Cortex of kidney (tissue), 1 donor: ENCODE measurements around the gene KL.

Experiments used
- DNase-seq: peaks from one replicate; lab custom pipeline; 2025; lab: John Stamatoyannopoulos, UW

Gene KL

DNA sequence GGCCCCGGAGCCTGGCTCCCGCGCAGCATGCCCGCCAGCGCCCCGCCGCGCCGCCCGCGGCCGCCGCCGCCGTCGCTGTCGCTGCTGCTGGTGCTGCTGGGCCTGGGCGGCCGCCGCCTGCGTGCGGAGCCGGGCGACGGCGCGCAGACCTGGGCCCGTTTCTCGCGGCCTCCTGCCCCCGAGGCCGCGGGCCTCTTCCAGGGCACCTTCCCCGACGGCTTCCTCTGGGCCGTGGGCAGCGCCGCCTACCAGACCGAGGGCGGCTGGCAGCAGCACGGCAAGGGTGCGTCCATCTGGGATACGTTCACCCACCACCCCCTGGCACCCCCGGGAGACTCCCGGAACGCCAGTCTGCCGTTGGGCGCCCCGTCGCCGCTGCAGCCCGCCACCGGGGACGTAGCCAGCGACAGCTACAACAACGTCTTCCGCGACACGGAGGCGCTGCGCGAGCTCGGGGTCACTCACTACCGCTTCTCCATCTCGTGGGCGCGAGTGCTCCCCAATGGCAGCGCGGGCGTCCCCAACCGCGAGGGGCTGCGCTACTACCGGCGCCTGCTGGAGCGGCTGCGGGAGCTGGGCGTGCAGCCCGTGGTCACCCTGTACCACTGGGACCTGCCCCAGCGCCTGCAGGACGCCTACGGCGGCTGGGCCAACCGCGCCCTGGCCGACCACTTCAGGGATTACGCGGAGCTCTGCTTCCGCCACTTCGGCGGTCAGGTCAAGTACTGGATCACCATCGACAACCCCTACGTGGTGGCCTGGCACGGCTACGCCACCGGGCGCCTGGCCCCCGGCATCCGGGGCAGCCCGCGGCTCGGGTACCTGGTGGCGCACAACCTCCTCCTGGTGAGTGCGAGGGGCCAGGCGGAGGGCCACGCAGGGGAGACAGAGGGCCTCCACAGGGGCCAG lies at the start of gene KL:
TSS of gene KL (plus strand) at position 10 of the 909 bp plus-strand sequence. CDS start at position 28, 18 bp downstream.
- no peak for DNase-seq

DNA sequence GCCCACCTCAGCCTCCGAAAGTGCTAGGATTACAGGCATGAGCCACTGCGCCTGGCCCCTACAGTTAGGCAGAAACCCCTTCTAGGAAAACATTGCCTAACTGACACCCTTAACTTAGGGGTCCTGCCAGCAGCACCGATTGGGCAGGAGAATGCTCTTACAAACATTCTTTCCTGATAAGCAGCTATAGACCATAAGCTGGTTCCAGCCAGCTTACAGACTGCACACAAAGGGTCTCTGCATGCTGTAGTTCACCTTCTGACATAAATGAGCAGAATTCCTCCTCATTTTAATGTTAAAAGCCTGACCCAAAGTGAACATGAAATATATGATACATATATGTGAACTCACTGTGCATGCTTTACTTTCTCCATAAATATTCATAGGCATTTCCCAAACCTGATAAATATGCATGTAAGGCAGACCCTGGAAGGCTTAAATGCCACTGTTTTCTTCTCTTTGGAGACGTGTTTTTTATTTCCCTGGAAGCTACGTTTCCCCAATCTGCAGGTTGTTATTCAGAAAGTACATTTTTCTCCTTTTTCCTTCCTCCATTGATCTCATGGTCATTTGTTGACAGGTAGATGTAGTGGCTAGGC lies 48.5 kb upstream of the KL start:
- no peak for DNase-seq

DNA sequence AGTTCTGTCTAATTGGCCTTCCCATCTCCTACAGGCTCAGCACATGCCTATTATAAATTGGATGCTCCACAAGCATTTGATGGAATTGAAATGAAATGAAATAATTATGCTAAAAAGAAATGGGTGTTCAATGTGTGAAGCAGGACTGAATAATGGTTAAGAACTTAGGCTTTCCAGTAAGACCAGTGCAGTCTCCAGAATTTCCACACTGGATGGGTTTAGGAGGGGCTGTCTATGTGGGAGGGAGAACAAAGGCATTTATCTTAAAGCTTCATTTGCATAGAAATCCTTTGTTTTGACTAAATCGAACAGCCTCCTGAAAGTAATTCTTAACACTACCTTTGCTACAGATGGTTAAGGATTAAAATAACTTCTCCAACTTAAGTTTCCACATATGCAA lies 47.9 kb upstream of the KL start:
- no peak for DNase-seq

DNA sequence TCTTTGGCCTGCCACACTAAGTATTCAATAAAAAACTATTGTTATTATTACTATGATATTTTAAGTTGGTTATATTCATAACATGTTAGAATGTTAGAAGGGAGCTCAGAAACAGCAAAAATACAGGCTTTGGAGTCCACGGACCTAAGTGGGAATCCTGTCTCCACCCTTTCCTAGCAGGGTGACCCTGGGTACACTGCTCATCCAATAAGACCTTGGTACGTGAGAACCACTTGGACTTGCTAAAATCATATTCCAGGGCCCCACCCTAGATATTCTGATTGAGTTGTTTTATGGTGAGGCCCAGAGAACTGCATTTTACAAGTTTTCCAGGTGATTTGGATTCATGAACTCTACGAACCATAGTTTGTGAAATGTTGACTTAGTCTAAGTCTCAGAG lies 47.4 kb upstream of the KL start:
- DNase-seq = no peak

DNA sequence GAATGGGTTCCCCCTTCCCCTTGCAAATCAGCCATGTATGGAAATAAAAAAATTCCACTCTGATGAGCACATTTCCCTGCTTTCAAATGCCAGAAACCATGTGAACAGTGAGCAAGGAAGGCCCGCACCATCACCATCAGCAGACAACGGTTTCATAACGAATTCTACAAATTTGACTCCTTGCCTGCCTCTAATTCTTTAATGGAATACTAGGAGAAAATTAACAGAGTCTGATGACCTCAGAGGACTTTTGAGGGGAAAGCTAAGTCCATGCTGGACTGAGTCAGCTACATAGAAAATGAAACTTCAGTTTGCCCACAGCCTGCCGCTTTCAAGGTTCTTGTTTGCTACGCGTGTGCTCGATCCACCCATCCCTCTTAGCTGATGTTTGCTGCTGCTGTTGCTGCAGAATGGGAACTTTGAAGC lies 46.7 kb upstream of the KL start:
- DNase-seq = no peak

DNA sequence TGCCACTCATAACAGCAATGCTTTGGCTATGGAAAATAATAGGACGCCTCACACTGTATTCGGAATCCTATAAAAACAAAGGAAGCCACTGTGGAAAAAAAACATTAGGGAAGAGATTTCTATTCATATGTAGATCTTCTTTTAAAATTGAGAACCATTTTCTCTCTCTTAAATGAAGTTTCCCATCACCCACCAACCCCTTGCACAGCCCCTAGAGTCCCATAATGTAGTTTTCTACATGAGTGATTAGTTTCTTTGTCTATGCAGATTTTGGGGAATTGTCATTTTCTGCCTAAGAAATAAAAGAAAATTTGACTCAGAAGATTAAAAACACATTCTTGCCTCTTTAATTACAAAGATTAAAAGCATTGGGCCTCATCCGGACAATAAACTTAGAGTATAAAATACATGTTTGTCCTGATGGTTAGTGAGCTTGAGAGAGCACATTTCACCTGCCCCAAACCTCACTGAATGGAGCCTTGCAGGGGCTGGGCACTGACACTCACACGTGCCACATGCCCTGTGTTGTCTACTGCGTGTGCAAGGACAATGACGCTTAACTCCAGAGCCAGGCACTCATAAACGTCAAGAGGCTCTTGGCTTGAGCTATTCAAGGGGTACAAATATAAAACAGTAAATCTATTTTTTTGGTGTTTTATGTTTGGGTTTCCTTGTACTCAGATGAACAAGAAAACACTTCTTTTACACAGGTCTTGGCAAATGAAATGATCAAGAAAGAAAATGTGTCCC lies 40.0 kb upstream of the KL start:
- no peak for DNase-seq

DNA sequence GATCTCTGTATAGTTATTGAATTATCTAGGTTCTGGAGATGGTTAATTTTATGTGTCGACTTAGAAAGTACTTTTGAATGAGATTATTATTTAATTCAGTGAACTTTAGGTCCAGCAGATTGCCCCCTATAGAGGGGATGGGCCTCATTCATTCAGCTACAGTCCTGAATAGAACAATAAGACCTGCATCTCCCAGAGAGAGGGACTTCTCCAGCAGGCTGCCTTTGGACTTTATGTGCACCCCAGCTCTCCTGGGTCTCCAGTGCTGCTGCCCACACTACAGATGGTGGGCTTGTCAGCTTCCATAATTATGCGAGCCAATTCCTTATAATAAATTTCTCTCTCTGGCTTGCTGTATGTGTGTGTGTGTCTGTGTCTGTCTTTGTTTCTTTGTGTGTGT lies 39.3 kb upstream of the KL start:
- DNase-seq = no peak

DNA sequence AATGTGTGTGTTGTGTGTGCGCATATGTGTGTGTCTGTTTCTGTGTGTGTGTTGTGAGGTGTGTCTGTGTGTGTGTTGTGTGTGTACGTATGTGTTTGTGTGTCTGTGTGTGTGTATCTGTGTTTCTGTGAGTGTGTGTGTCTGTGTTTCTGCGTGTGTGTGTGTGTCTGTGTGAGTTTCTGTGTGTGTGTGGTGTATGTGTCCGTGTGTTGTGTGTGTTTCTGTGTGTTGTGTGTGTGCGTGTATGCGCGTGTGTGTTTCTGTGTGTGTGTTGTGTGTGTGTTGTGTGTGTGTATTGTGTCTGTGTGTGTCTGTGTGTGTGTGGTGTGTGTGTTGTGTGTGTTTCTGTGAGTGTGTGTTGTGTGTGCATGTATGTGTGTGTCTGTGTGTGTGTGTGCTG lies 38.9 kb upstream of the KL start:
- no peak for DNase-seq

DNA sequence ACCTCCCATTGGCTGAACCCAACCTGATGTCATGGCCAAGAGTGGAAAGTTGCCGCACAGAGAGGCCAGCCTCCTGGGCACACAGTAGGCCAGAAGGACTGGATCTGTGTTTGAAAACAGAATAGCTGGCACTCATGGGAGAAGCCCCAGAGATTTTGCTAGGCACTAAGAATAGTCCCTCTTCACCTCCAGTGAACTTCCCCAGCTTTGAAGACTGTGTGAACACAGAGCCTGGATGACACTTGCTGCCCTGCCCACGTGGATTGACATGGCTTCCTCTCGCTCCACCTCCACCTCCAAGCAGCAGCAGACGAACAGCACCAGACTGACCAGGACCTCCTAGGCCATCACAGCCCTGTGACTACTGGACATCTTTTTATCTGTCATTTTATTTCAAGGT lies 37.9 kb upstream of the KL start:
- DNase-seq = no peak

DNA sequence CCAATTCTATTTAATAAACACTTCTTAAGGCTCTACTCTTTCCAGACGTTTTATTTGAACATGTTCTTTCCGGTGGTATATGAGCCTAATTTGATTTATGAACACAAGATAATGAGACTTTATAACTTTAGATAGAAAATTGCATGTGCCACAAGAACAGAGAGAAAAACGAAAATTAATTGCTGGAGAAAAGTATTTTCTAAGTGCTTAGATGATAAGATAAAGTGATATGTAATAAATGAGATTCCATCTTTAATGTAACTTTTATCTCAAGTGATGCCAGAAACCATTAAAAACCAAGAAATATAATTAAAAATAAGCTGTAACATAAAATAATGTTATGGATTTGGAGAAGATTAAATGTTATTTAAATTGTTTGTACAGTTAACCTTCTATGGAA lies 33.2 kb upstream of the KL start:
- no peak for DNase-seq

DNA sequence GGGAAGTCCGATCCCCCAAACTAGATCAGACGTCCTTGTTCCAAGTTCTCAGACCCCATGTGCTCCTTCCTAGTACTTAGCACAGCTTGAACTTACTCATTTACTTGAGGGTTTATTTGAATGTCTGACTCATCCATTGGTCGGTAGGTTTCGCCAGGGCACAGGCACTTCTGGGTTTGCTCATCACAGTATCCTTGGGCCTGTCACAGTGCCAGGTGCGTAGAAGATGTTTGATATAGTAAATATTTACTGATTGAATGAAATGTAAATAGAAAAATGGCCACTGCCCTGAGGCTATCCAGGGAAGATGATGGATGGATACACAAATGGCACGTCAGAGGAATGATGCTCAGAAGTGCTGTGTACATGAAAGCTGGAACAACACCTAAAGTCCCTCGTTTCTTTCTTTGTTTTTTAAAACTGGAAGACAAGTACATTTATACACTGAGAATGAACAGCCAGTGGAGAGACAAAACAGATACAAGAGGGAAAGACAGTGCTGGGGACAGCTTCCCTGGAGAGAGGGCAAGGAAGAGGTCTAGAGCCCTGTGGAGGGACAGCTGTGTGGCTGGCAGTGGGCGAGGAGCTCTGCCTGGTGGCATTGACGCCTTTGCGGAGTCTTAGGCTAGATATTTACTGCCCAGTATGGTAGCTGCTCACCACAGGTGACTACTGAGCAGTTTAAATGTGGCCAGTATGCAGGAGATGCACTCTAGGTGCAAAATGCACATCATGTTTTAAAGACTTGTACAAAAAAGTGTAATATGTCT lies 31.2 kb upstream of the KL start:
- no peak for DNase-seq

DNA sequence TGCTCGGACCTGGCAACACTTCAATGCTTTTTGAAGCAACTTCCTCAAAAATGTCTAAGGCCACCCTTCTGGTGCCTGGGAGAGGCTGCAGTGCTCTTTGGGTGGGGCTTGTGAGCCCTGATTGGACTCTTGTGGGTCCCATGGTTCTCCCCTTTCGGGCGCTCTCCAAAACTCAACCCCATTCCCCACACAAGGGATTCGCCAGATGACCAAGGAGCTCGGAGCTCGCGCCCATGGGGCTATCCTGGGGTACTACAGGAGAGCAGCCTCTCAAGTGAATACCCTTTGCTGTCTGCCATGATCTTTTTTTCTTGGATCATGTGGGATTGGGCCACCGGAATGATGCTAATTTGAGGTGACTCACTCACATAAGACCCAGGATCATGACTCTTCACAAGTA lies 29.7 kb upstream of the KL start:
- no peak for DNase-seq

DNA sequence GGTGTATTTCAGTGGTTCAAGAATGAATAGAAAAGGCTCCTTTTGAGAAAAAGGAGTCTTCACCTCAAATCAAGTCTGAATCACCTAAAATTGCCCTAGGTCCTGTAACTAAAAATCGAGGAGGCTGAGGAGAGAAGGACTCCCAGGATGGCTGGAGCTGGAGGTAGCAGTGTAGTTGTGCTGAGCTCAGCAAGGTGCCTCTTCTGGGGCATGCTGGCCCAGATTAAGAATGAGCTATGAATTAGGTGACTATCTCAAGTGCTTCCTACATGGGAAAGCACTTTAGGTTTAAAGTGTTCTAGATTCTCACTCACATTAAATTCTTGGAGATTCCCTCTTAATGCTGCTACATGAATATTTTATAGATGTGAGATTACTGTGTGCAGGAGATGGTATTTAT lies 28.8 kb upstream of the KL start:
- DNase-seq = no peak

DNA sequence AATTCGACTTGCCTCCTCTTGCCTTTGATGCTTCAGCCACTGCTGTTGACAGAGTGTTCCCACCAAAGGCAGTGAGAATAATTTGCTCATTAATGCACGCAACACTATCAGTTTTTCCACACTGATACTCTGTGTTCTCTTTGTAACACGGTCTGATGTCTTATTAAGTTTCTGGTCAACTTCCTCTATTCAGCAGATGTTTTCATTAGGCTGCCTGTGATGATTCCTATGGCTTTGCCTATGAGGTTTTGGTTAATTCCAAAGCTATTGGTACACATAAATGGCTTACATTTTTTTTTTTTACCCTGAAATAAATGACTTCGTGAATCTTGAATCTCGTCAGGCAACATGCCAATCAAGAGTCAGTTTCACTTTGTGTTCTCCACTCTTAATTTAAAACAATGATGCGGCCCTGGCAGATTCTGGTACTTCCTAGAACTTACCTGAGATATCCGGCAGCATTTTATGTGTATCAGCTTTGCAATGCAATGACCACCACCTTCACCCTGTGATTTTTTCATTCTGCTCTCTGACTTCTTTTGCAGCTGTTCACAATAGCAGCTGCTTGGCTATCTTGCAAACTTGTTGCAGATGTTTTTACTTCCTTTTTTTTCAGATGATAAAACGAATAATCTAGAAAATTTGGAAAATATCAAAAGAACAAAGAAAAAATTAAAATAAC lies 27.5 kb upstream of the KL start:
- no peak for DNase-seq

DNA sequence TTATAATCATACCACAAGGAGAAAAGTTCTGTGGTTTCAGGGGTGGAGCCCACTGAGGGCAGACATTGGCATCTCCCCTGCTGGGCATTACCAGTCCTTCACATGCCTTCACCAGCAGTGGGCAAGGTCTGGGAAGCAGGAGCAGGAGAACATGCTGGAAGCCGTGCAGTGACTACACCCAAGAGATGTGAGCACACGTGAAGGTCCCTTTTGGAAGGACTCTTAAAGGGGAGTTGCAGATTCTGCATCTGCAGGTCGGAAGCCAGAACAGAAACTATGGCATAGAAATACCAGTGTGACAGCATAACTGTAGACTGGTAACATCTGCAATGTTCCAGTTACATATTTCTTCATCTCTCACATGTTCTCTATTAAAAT lies 26.9 kb upstream of the KL start:
- no peak for DNase-seq

DNA sequence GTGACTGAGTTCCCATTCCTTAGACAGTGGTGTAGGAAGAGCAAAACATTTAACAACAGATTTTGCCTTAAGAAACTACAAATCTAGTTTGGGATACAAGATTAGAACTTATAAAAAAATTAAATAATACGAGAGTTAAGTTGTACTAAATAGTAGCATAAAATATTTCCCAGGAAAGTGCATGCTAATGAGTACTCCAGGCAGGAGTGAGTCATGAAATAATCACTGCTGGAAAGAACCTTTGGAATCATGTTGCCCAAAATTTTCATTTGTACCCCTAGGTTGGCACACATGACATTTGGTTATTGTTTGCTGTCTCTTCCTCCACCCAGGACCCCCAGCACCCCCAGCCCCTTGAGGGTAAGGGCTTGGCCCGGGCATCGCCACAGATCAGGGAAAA lies 26.3 kb upstream of the KL start:
- no peak for DNase-seq

DNA sequence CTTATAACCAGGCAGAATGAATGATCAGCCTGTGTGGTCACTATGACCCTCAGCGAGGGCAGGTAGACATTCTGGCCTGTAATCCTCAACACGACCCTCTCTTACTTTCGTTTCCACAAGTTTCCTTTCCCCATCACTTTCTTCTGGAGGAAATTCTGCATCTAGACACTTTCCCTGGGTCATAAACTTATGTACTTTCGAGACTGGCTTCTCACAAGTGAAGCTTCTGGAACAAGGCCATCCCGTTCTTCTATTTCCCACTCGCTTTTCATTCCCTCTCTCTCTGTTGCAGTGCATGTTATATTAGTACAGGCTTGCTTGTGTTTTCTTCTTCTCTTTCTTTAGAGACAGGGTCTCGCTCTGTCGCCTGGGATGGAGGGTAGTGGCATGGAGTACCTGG lies 23.1 kb upstream of the KL start:
- no peak for DNase-seq

DNA sequence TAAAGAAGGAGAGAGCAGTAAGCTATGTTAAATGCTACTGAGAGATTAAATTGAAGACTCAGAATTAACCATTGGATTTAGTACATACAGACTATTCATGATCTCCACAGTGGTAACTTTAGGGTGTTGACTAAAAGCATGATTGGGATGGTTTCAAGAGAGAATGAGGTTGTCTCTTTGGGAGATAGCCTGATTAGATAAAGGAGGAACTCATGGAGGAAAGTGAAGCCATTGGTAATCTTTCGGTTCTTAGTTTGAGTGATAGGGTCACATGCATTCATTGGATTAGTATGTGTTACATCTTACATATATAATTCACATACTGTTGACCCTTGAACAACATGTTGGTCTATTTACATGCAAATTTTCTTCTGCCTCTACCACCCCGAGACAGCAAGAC lies 18.8 kb upstream of the KL start:
- no peak for DNase-seq

DNA sequence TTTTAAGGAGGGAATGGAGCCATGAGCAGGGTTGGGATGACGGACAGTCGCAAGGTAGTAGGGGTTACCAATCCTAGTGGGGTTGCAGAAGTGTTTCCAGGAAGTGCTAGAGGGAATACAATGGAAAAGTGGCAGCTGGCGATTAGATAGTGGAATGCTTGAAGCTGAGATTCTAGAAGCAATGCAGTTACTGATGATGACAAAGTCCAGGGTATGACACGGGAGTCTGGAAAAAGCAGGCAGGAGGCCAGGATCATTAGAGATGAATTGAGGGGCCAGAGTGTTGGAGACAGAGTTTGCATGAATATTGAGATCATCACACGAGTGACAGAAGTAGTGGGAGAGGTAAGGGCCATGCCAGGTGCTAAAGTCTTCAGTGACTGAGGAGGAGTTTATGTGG lies 17.3 kb upstream of the KL start:
- no peak for DNase-seq

DNA sequence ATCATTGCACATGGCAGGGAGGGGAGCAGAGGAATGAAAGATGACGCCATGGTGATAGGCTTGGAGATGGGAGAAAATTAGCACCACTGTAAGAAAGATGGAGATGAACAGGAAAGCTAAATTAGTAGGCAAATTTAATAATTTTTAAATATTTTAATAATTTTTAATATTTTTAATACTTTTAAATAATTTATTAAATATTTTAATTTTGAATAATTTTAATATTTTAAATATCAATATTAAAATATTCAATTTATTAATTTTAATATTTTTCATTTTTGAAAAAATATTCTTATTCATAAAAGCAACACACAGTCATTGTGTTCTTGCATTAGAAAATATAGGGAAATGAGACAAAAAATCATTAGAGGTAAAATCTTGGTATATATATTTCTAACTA lies 15.9 kb upstream of the KL start:
- no peak for DNase-seq

DNA sequence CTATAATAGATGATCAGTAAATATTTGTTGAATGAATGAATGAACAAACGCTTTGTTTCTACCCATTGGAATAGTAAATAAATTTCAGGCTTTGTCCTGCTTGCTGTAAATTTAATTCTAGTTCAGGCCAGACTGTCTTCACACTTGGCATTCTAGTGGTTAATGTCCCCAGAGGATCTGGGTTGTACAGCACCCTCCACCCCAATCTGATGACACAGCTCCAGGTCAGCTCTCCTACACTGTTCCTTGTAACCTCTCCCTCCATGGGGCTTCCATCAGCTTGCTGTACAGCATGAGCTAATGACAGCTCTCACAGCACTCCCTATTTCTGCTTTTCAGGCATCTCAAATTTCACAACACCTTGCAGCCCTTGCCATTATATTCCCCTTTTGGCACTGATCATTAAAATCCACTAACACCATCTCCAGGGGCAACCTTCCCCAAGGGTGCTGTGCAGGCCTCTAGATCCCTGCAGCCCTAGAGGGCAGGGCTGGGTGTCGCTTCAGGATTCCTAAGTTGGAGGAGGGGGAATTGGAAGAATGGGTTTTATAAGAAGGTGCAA lies 12.7 kb upstream of the KL start:
- no peak for DNase-seq
